Activated T-helper 1 cell treated with anti-CD3 and anti-CD28 coated beads, Interleukin-12 subunit alpha, Interleukin-12 subunit beta, Interleukin-2, Interleukin-4 antibody, amounts not matched to agents 30 ng/mL and 10 ng/mL and 1 ng/mL, durations not matched to agents 14 hours and 24 hours and 36 hours (primary cell): ENCODE results near the gene OCIAD2. TPM values are rescaled to one million over a fixed set of nuclear protein-coding genes. Genes with fewer than 3 reads are reported as not detected.
"Not testable (repeated sequence)": the region's sequence is repeated elsewhere in the genome, so short reads cannot be mapped to it uniquely, and the experiment has no call there.

ENCODE experiments used
- DNase-seq: peaks from one replicate; pipeline ENCODE4 v3.0.0; 2021; ENCODE audit warnings: low spot score
- H3K27ac Mint-ChIP-seq: one replicate; pipeline ENCODE4 v1.8.0; 2021; ENCODE audit warnings: mild to moderate bottlenecking, mixed read lengths
- H3K27me3 Mint-ChIP-seq: one replicate; pipeline ENCODE4 v1.8.0; 2022; ENCODE audit warnings: mild to moderate bottlenecking, moderate library complexity, mixed read lengths; ENCODE audit not compliant: insufficient read depth
- H3K36me3 Mint-ChIP-seq: one replicate; pipeline ENCODE4 v1.8.0; 2021; ENCODE audit warnings: low read depth, mixed read lengths
- H3K4me1 Mint-ChIP-seq: one replicate; pipeline ENCODE4 v1.8.0; 2021; ENCODE audit warnings: low read depth, mixed read lengths
- H3K4me3 Mint-ChIP-seq: one replicate; pipeline ENCODE4 v1.8.0; 2021; ENCODE audit warnings: mild to moderate bottlenecking, moderate library complexity, mixed read lengths
- H3K9me3 Mint-ChIP-seq: one replicate; pipeline ENCODE4 v1.8.0; 2021; ENCODE audit warnings: mixed read lengths
- intact Hi-C: fragments of 100-400 bp; cut with micrococcal nuclease; formaldehyde crosslinking; loops from one replicate; pipeline ENCODE4 v1.15.1; 2024
- total RNA-seq: library from RNA; stranded (reverse); gene quantifications from 2 replicates; pipeline ENCODE4 v1.2.3, GENCODE V29; 2022

Gene OCIAD2
- total RNA-seq, 1 donor from 2014 or later = 59.6 TPM

DNA sequence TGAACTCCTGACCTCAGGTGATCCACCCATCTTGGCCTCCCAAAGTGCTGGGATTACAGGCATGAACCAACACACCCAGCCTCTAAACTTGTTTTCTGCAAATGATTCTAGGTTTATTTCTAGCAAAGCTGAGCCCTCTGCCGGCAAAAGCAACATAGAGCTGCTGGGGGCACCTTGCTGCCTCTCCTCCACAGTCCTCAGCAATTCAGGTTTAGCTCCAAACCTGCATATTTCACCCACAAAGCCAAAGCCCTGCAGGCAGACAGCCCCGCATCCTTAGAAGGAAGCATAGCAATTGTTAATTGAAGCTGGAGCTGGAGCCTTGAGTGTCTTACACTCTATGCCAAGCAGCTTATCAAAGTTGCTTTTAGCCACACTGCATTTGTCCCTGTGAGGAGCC is 24.9 kb upstream of the OCIAD2 start:
- H3K27me3 Mint-ChIP-seq = no peaks in the 10 kb centered on the region
- no peaks in the 10 kb centered on the region for H3K4me1 Mint-ChIP-seq
- intact Hi-C loops = no loop called here
- H3K9me3 Mint-ChIP-seq = peaks cover 8% of the 10 kb centered on the region
- no peak for DNase-seq
- H3K27ac Mint-ChIP-seq = no peak overlapping the region
- no peak overlapping the region for H3K4me3 Mint-ChIP-seq
- peaks cover 1% of the 10 kb centered on the region for H3K36me3 Mint-ChIP-seq

DNA sequence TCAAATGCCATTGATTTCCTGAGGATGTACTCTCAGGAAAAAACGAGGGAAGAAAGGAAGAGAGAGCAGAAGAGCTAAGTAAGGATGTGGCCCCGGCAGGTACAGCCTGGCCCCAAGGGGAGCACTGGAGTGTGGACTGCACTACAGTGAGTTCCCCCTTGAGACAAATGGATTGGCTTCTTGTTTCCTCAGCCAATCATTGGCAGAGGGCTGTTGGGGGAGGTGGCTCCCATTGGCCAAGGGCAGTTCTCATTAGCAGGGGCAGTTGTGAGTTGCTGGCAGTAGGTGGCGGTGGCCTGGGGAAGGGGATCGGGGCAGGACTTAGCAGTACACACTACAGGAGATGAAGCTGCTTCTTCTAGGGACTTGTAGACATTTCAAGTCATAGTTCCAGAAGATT is 24.1 kb upstream of the OCIAD2 start:
- intact Hi-C loops = no loop called here
- Mint-ChIP-seq H3K4me3 (no peak overlapping the region), H3K27ac (no peak overlapping the region)

DNA sequence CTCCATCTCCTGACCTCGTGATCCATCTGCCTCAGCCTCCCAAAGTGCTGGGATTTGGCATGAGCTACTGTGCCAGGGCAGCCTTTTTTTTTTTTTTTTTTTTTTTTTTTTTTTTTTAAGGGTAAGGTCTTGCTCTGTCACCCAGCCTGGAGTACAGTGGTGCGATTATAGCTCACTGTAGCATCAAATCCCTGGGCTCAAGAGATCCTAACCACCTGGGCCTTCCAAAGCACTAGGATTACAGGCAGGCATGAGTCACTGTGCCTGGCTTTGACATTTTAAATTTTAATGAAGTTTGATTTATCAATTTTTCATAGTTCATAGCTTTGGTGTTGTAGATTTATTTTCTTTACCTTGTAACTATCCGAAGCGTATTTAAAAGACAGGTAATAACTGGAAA is 17.8 kb upstream of the OCIAD2 start:
- Mint-ChIP-seq H3K36me3 (peaks cover 7% of the 10 kb centered on the region), H3K4me1 (no peaks in the 10 kb centered on the region), H3K9me3 (peaks cover 12% of the 10 kb centered on the region), H3K4me3 (no peak overlapping the region), H3K27ac (no peak overlapping the region), H3K27me3 (peaks cover 2% of the 10 kb centered on the region)
- DNase-seq = no peak
- intact Hi-C loops = no loop called here

More for the DNA sequence above, 24.1 kb upstream of the OCIAD2 start:
- Mint-ChIP-seq H3K4me1 (no peaks in the 10 kb centered on the region), H3K27me3 (no peaks in the 10 kb centered on the region), H3K9me3 (peaks cover 8% of the 10 kb centered on the region), H3K36me3 (peaks cover 1% of the 10 kb centered on the region)
- no peak for DNase-seq

DNA sequence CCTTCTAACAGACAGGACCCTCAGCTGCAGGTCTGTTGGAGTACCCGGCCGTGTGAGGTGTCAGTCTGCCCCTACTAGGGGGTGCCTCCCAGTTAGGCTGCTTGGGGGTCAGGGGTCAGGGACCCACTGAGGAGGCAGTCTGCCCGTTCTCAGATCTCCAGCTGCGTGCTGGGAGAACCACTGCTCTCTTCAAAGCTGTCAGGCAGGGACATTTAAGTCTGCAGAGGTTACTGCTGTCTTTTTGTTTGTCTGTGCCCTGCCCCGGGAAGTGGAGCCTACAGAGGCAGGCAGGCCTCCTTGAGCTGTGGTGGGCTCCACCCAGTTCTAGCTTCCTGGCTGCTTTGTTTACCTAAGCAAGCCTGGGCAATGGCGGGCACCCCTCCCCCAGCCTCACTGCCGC is 16.5 kb upstream of the OCIAD2 start:
- intact Hi-C loops, H3K27me3 Mint-ChIP-seq, H3K36me3 Mint-ChIP-seq, H3K4me3 Mint-ChIP-seq, H3K4me1 Mint-ChIP-seq, H3K9me3 Mint-ChIP-seq, DNase-seq, H3K27ac Mint-ChIP-seq: not testable (repeated sequence)

DNA sequence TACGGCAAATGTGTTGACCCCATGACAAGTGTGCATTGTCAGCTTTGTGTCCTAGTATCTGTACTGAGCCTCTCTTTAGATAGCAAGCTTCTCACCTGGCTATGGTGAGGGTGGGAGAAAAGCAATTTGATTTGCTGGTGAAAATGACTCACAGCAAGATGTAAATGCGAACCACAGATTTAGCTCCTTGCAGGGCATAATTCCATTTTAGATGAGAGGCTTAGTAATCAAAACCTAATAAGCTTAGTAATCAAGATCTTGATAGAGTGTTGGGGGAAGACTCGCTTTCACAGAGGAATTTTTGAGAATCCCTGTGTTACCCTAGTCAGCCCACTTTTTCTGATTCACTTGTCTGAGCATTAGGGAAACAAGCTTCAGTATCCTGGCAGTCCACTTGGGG is 7.7 kb upstream of the OCIAD2 start:
- Mint-ChIP-seq H3K36me3 (no peaks in the 10 kb centered on the region), H3K27me3 (peaks cover 7% of the 10 kb centered on the region), H3K27ac (no peak overlapping the region), H3K4me1 (peaks cover 7% of the 10 kb centered on the region), H3K9me3 (no peaks in the 10 kb centered on the region), H3K4me3 (no peak overlapping the region)
- intact Hi-C loops = no loop called here
- DNase-seq = no peak

DNA sequence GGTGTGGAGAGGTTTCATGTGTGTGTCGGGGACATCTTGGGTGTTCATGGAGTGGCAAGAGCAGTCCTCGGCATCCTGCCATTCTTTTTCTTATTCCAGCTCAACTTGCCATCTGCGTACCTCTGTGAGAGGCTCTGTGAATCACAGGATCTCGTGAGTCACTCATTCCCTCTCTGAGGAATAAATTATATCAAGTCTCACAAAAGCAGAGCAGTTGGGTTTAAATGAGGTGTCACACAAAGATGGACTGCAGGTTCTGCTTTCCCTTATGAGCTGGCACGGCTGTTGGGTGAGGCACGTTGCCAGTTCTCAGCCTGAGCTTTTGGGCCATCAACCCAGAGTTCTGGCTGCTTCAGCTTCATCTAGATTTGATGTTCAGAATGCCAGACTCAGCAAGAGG is 6.8 kb upstream of the OCIAD2 start:
- intact Hi-C loops = no loop called here

DNA sequence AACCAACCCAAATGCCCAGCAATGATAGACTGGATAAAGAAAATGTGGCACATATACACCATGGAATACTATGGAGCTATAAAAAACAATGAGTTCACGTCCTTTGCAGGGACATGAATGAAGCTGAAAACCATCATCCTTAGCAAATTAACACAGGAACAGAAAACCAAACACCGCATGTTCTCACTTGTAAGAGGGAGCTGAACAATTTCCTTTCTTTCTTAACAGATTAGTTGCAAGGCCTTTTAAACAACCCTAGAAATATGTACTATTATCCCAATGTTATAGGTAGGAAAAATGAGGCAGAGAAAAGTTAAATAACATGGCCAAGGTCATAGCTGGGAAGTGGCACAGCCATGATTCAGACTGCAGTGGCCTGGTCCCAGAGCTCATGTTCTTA is 5.8 kb upstream of the OCIAD2 start:
- Mint-ChIP-seq H3K27me3 (peaks cover 7% of the 10 kb centered on the region), H3K4me3 (no peak overlapping the region), H3K36me3 (no peaks in the 10 kb centered on the region), H3K9me3 (no peaks in the 10 kb centered on the region), H3K4me1 (peaks cover 13% of the 10 kb centered on the region), H3K27ac (no peak overlapping the region)
- no peak for DNase-seq
- intact Hi-C loops = no loop called here

More for the DNA sequence above, 6.8 kb upstream of the OCIAD2 start:
- H3K36me3 Mint-ChIP-seq = no peaks in the 10 kb centered on the region
- no peak overlapping the region for H3K27ac Mint-ChIP-seq
- no peak overlapping the region for H3K4me3 Mint-ChIP-seq
- no peaks in the 10 kb centered on the region for H3K9me3 Mint-ChIP-seq
- H3K4me1 Mint-ChIP-seq = peaks cover 11% of the 10 kb centered on the region
- H3K27me3 Mint-ChIP-seq = peaks cover 7% of the 10 kb centered on the region
- no peak for DNase-seq

DNA sequence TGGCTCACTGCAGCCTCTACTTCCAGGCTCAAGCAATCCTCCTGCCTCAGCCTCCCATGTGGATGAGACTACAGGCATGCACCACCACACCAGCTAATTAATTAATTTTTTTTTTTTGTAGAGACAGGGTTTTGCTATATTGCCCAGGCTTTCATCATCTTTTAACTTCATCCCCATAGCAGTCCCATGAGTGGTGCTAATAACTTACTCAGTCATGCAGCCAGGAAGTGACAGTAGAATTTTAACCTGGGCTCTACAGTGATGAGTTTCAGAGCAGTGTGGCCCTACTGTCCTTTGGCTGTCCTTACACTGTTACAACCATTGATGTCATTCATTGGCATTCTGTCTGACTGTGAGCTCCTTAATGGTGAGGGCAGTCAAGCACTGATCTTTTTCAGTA is 3.9 kb upstream of the OCIAD2 start:
- H3K4me1 Mint-ChIP-seq = peaks cover 27% of the 10 kb centered on the region
- peaks cover 3% of the 10 kb centered on the region for H3K27me3 Mint-ChIP-seq

DNA sequence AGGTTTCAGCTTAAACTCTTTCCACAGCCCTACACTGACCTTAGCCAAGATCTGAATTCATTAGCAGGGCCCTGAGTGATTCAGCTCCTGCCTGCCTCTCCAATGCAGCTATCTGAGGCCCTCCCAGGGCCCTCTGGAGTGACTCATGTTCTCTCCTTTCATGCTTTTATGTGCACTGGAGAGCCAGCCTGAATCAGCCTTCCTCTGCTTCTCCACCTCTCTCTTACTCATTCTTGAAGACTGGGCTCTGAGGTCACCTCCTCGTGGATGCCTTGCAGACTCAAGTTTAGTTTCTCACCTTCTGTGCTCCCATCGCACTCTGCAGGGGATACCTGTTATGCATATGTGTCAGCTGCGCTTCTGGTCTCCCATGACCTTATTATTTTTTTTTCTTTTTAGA is 3.1 kb upstream of the OCIAD2 start:
- Mint-ChIP-seq H3K27ac (no peak overlapping the region), H3K9me3 (no peaks in the 10 kb centered on the region), H3K4me1 (peaks cover 35% of the 10 kb centered on the region), H3K27me3 (peaks cover 3% of the 10 kb centered on the region), H3K36me3 (peaks cover 8% of the 10 kb centered on the region), H3K4me3 (no peak overlapping the region)
- DNase-seq = peak; percentile 20
- intact Hi-C loops = loop anchor here (1.0 to 5.0 kb wide), 8 partner anchors 10 to 782 kb away; partner anchors contain the start of genes OCIAD1 and SLAIN2

More for the DNA sequence above, 3.9 kb upstream of the OCIAD2 start:
- DNase-seq = no peak
- no peak overlapping the region for H3K27ac Mint-ChIP-seq
- no peak overlapping the region for H3K4me3 Mint-ChIP-seq
- intact Hi-C loops = no loop called here
- H3K9me3 Mint-ChIP-seq = no peaks in the 10 kb centered on the region
- H3K36me3 Mint-ChIP-seq = peaks cover 4% of the 10 kb centered on the region

DNA sequence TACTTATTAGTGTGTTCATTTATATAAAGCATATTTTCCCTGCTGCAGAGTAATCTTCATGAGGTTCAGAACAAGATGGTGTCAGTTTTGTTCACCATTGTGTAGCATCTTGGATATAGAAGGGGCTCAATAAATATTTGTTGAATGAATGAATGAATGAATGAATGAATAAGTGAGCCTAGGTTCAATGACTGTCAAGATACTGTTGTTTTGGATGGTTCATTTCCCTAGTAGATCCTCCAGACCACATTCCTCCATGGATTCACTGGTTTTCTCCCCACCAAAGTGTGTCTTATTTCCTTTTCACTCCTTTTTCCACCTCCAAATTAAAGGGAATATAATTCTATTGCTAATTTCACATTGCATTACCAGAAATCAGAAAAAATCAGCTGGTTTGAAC is 2.1 kb upstream of the OCIAD2 start:
- peaks cover 12% of the 10 kb centered on the region for H3K36me3 Mint-ChIP-seq
- H3K4me1 Mint-ChIP-seq = peaks cover 39% of the 10 kb centered on the region
- intact Hi-C loops = loop anchor here (1.0 to 5.0 kb wide), 8 partner anchors 9 to 781 kb away; partner anchors contain the start of genes OCIAD1 and SLAIN2
- DNase-seq = no peak
- peak overlapping the region; percentile 48 for H3K4me3 Mint-ChIP-seq
- peaks cover 3% of the 10 kb centered on the region for H3K27me3 Mint-ChIP-seq
- H3K27ac Mint-ChIP-seq = no peak overlapping the region
- no peaks in the 10 kb centered on the region for H3K9me3 Mint-ChIP-seq

DNA sequence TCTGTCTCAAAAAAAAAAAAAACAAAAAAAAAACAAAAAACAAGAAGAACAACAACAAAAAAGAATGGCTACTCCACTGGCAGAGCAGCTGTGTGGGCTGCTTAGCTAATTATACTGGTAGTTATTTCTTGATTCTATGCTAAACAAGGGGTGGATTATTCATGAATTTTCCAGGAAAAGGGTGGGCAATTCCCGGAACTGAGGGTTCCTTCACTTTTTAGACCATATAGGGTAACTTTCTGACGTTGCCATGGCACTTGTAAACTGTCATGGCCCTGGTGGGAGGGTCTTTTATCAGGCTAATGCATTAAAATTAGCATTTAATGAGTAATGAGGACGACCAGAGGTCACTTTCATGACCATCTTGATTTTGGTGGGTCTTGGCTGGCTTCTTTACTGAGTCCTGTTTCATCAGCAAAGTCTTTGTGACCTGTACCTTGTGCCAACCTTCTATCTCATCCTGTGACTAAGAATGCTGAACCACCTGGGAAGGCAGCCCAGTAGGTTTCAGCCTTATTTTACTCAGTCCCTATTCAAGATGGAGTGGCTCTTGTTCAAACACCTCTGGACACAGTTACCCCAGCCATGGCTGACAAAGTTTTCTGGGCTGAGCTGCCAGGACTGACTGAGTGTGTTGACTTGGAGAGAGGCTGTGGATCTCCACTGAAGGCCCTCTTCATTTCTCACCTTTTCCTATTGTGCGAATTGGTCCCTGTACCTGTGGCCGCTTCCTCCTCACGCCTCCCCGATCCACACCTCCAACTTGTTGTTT is 1.3 kb upstream of the OCIAD2 start:
- Mint-ChIP-seq H3K4me3 (peak overlapping the region; percentile 48), H3K9me3 (no peaks in the 10 kb centered on the region), H3K36me3 (peaks cover 16% of the 10 kb centered on the region), H3K27ac (no peak overlapping the region), H3K27me3 (no peaks in the 10 kb centered on the region), H3K4me1 (peaks cover 43% of the 10 kb centered on the region)
- intact Hi-C loops = loop anchor here (2.0 to 5.0 kb wide), 6 partner anchors 34 to 781 kb away; partner anchors contain the start of gene SLAIN2
- DNase-seq = no peak

DNA sequence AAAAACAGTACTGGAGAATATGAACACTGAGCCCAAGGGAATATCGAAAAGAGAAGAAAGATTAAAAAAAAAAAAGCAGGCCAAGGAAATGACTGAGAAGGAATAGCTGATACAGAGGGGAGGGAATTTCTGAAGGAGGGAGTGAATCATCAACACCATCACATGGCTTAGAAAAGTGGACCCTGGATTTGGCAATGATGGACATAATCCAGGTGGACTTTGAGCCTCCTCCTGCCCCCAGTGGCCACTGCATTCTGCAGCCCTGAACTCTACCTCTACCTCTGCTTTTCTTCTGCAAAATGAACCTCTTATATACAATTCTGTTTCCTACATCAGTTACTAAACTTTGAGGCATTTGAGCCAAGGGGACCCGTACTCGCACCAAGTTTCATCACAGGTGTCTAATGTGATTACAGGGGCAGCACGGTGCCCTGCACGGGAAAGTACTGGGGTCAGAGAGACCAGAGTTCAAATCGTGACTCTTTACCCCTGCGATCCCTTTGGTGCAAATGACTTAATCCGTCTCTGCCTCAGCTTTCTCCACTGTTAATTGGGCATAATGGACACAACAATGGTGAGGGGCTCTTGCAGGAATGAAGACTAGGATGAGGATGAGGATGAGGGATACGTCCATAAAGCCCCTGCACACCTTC is 1.1 kb downstream of the OCIAD2 start:
- peaks cover 59% of the 10 kb centered on the region for H3K4me1 Mint-ChIP-seq
- no peak for DNase-seq
- H3K9me3 Mint-ChIP-seq = no peaks in the 10 kb centered on the region
- intact Hi-C loops = loop anchor here (1.0 to 5.0 kb wide), 7 partner anchors 37 to 778 kb away; partner anchors contain the start of gene FRYL
- H3K27ac Mint-ChIP-seq = peak overlapping the region; percentile 71
- no peaks in the 10 kb centered on the region for H3K27me3 Mint-ChIP-seq
- peaks cover 33% of the 10 kb centered on the region for H3K36me3 Mint-ChIP-seq
- peak overlapping the region; percentile 87 for H3K4me3 Mint-ChIP-seq

DNA sequence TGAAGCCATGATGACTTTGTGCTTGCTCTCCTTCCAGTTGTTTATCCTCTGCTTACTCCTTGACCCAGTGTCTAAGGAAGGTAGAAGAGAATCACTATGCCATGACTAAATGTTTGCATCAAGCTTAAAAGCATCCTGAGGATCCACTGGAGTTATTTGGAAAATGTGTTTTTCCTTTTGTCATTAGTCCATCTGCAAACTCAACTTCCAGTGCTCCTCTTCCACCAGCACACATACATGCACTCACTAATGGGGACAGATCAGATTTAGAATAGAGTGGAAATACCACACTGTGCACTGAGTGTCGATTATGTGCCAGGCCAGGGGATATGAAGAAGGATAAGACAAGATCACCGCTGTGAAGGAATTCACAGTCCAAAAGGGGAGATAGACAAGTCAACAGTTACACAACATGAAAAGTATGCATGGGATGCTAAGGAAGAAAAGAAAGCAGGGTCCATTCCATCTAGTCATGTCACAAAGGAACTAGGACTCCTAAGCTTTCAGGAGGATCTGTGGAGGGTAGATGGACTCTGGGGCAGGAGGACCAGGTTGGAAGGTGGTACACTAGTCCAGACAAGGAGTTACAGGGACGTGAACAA is 1.9 kb downstream of the OCIAD2 start:
- H3K4me3 Mint-ChIP-seq = peak overlapping the region; percentile 87
- intact Hi-C loops = loop anchor here (5.0 kb wide), 5 partner anchors 38 to 777 kb away; no protein-coding TSS in a partner anchor
- H3K27me3 Mint-ChIP-seq = no peaks in the 10 kb centered on the region
- DNase-seq = no peak
- H3K36me3 Mint-ChIP-seq = peaks cover 38% of the 10 kb centered on the region
- no peaks in the 10 kb centered on the region for H3K9me3 Mint-ChIP-seq
- peaks cover 63% of the 10 kb centered on the region for H3K4me1 Mint-ChIP-seq
- peak overlapping the region; percentile 62 for H3K27ac Mint-ChIP-seq
